HepG2 (cell line): ENCODE measurements around the gene DAZAP1. TPM values are rescaled to one million over a fixed set of nuclear protein-coding genes. Genes with fewer than 3 reads are reported as not detected.
A peak's percentile ranks its signal among the peaks of the same experiment; 100 is the strongest.

Experiments
- AGO1 ChIP-seq: fragments of 200-400 bp; formaldehyde crosslinking; IDR thresholded peaks from 2 replicates; pipeline ENCODE4 v1.6.1; 2017; ENCODE audit warnings: mild to moderate bottlenecking, low read depth, low read length, moderate library complexity; ENCODE audit not compliant: poor library complexity, severe bottlenecking
- GTF2F1 ChIP-seq: fragments of 150-350 bp; IDR thresholded peaks from 2 replicates; pipeline ENCODE4 v1.6.1; 2014; ENCODE audit warnings: low read length
- ISL2 ChIP-seq: sonication (generic); formaldehyde crosslinking; IDR thresholded peaks from 2 replicates; pipeline ENCODE4 v1.5.0; 2020; ENCODE audit warnings: missing genetic modification reagents
- KDM3A ChIP-seq: IDR thresholded peaks from 2 replicates; pipeline ENCODE4 v1.6.1; 2018; ENCODE audit warnings: low read depth, missing compliant biosample characterization
- KLF13 ChIP-seq: sonication (generic); formaldehyde crosslinking; IDR thresholded peaks from 2 replicates; pipeline ENCODE4 v1.4.0; 2020; ENCODE audit warnings: mild to moderate bottlenecking, missing genetic modification reagents
- NFRKB ChIP-seq: fragments of 450-650 bp; IDR thresholded peaks from 2 replicates; pipeline ENCODE4 v1.6.1; 2017
- NR2F6 ChIP-seq, 2 experiments: IDR thresholded peaks; 2 replicates each; pipeline ENCODE4 v1.6.1; 2016; ENCODE audit warnings: antibody characterized with exemption in 1 of 2, mild to moderate bottlenecking in 1 of 2
- PRMT3 ChIP-seq: sonication (generic); formaldehyde crosslinking; IDR thresholded peaks from 2 replicates; pipeline ENCODE4 v1.8.1; 2022; ENCODE audit warnings: low read depth, mild to moderate bottlenecking, moderate library complexity, missing genetic modification reagents, borderline replicate concordance
- PTBP1 ChIP-seq: fragments of 200-400 bp; formaldehyde crosslinking; IDR thresholded peaks from 2 replicates; pipeline ENCODE4 v1.6.1; 2018; ENCODE audit warnings: low read length, low read depth; ENCODE audit not compliant: poor library complexity, severe bottlenecking
- SRF ChIP-seq: IDR thresholded peaks from 2 replicates; pipeline ENCODE4 v1.6.1; 2011; ENCODE audit warnings: mild to moderate bottlenecking, low read depth, low read length, moderate library complexity
- TGIF2 ChIP-seq: IDR thresholded peaks from 2 replicates; pipeline ENCODE4 v1.6.1; 2016; ENCODE audit warnings: control low read depth, missing compliant biosample characterization
- ZMYM4 ChIP-seq: sonication (generic); formaldehyde crosslinking; IDR thresholded peaks from 2 replicates; pipeline ENCODE4 v1.8.1; 2023; ENCODE audit warnings: mild to moderate bottlenecking, missing genetic modification reagents
- ZNF552 ChIP-seq: sonication (generic); formaldehyde crosslinking; IDR thresholded peaks from 2 replicates; pipeline ENCODE4 v1.9.0; 2022; ENCODE audit warnings: missing genetic modification reagents, mild to moderate bottlenecking, borderline replicate concordance
- ZSCAN31 ChIP-seq: sonication (generic); formaldehyde crosslinking; IDR thresholded peaks from 2 replicates; pipeline ENCODE4 v1.5.0; 2020; ENCODE audit warnings: low read depth, mild to moderate bottlenecking, missing genetic modification reagents
- polyA plus RNA-seq, 8 experiments: library from polyadenylated mRNA; depleted of rRNA in 3 of 8; stranded (reverse) in 7 of 8; unstranded in 1 of 8; fragments of >200 nt; fragmentation: Illumina TruSeq in 4 of 8; extraction: Trizol in 4 of 8; gene quantifications; 2 replicates each; pipeline versions ENCODE4 v1.2.1 to v1.2.3, GENCODE V29; 2011 to 2016; ENCODE audit warnings: low read depth in 4 of 8, missing spikeins in 1 of 8, mixed read lengths in 1 of 8; ENCODE audit not compliant: insufficient read depth in 1 of 8
- total RNA-seq, 5 experiments: library from RNA; depleted of rRNA; stranded (reverse); fragments of >200 nt; fragmentation: Illumina TruSeq; extraction: Trizol; gene quantifications; 2 replicates each; pipeline ENCODE4 v1.2.3, GENCODE V29; 2016; ENCODE audit warnings: low read depth in 1 of 5
- TF ChIP-seq, protein P1 (sequence below): sonication (generic); formaldehyde crosslinking; IDR thresholded peaks from 2 replicates; pipeline ENCODE4 v1.4.0; 2020; ENCODE audit warnings: missing genetic modification reagents
- TF ChIP-seq, protein P2 (sequence below): IDR thresholded peaks from 2 replicates; pipeline ENCODE4 v1.6.1; 2012; ENCODE audit warnings: inconsistent platforms
- TF ChIP-seq, protein P3 (sequence below): IDR thresholded peaks from 2 replicates; pipeline ENCODE4 v1.6.1; 2016; ENCODE audit warnings: control low read depth
- TF ChIP-seq, protein P4 (sequence below): sonication (generic); formaldehyde crosslinking; IDR thresholded peaks from 2 replicates; pipeline ENCODE4 v1.4.0; 2020; ENCODE audit warnings: missing genetic modification reagents
- TF ChIP-seq, protein P5 (sequence below): sonication (generic); formaldehyde crosslinking; IDR thresholded peaks from 2 replicates; pipeline ENCODE4 v1.4.0; 2020; ENCODE audit warnings: missing genetic modification reagents

DAZAP1 gene
- total and polyA plus RNA-seq, 2 of the 13 experiments (the other 11 are each of a cell fraction or from before 2014, with no cell fraction given), result 63.3 to 79.2 TPM

DNA sequence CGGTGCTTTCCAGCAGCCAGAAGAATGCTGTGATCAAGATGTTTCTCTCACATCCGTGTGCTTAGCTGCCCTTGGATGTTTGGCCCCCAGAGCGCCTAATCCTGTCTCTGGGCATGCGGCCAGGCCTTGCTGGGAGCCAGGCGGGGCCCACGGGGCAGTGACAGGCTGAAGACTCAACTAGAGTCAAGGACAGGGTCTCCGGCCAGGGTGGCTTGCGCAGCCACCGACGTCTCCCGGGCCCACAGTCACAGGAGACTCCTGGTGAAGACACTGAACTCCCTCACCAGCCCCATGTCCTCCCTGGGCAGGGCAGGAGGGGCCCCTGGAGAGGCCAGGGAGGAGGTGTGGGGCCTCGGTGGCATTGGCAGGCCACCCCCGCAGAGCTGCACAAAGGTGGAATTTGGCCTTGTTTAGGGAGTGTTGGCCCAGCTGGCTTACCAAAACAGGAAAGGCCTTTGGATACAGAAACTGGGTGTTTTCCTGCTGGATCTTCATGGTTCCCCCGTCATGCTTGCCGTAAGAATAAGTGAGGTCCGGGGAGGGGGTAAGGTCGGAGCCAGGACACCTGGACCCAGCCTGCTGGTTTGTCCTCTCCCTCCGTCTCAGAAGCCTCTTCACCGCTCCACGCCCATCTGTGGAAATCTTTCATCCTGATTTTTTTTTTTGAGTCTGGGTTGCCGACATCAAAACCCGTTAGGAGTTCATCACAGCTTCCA is 33.7 kb upstream of the DAZAP1 start (continued):
- TF ChIP-seq, protein P1, sequence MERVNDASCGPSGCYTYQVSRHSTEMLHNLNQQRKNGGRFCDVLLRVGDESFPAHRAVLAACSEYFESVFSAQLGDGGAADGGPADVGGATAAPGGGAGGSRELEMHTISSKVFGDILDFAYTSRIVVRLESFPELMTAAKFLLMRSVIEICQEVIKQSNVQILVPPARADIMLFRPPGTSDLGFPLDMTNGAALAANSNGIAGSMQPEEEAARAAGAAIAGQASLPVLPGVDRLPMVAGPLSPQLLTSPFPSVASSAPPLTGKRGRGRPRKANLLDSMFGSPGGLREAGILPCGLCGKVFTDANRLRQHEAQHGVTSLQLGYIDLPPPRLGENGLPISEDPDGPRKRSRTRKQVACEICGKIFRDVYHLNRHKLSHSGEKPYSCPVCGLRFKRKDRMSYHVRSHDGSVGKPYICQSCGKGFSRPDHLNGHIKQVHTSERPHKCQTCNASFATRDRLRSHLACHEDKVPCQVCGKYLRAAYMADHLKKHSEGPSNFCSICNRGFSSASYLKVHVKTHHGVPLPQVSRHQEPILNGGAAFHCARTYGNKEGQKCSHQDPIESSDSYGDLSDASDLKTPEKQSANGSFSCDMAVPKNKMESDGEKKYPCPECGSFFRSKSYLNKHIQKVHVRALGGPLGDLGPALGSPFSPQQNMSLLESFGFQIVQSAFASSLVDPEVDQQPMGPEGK, result peak; percentile 94
- no peak for TF ChIP-seq ZNF552
- TF ChIP-seq ISL2 (CRISPR knock-in tag), result peak; percentile 84
- peak; percentile 58; the same call in 1 of the 2 replicates for TF ChIP-seq NR2F6 (IDR thresholded peaks at IDR 0.05)
- peak; percentile 81 for TF ChIP-seq NR2F6 (CRISPR knock-in tag; IDR thresholded peaks at IDR 0.05)
- no peak for TF ChIP-seq NFRKB
- peak; percentile 71; the same call in 1 of the 2 replicates for TF ChIP-seq SRF
- no peak for TF ChIP-seq AGO1
- 0 out of 2 replicates have a peak, but pooled peaks have one; percentile 1 for TF ChIP-seq ZSCAN31 (CRISPR knock-in tag)
- TF ChIP-seq, protein P2, sequence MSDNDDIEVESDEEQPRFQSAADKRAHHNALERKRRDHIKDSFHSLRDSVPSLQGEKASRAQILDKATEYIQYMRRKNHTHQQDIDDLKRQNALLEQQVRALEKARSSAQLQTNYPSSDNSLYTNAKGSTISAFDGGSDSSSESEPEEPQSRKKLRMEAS, result peak; percentile 95
- TF ChIP-seq TGIF2 (CRISPR knock-in tag), result peak; percentile 89; the same call in 1 of the 2 replicates
- TF ChIP-seq, protein P3, sequence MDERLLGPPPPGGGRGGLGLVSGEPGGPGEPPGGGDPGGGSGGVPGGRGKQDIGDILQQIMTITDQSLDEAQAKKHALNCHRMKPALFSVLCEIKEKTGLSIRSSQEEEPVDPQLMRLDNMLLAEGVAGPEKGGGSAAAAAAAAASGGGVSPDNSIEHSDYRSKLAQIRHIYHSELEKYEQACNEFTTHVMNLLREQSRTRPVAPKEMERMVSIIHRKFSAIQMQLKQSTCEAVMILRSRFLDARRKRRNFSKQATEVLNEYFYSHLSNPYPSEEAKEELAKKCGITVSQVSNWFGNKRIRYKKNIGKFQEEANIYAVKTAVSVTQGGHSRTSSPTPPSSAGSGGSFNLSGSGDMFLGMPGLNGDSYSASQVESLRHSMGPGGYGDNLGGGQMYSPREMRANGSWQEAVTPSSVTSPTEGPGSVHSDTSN (CRISPR knock-in tag), result no peak
- TF ChIP-seq GTF2F1, result no peak
- no peak for TF ChIP-seq PRMT3
- TF ChIP-seq KDM3A (CRISPR knock-in tag), result peak; percentile 71; the same call in 1 of the 2 replicates
- no peak for TF ChIP-seq PTBP1
- TF ChIP-seq, protein P4, sequence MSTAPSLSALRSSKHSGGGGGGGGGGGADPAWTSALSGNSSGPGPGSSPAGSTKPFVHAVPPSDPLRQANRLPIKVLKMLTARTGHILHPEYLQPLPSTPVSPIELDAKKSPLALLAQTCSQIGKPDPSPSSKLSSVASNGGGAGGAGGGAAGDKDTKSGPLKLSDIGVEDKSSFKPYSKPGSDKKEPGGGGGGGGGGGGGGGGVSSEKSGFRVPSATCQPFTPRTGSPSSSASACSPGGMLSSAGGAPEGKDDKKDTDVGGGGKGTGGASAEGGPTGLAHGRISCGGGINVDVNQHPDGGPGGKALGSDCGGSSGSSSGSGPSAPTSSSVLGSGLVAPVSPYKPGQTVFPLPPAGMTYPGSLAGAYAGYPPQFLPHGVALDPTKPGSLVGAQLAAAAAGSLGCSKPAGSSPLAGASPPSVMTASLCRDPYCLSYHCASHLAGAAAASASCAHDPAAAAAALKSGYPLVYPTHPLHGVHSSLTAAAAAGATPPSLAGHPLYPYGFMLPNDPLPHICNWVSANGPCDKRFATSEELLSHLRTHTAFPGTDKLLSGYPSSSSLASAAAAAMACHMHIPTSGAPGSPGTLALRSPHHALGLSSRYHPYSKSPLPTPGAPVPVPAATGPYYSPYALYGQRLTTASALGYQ (CRISPR knock-in tag), result peak; percentile 90; the same call in 1 of the 2 replicates
- TF ChIP-seq, protein P5, sequence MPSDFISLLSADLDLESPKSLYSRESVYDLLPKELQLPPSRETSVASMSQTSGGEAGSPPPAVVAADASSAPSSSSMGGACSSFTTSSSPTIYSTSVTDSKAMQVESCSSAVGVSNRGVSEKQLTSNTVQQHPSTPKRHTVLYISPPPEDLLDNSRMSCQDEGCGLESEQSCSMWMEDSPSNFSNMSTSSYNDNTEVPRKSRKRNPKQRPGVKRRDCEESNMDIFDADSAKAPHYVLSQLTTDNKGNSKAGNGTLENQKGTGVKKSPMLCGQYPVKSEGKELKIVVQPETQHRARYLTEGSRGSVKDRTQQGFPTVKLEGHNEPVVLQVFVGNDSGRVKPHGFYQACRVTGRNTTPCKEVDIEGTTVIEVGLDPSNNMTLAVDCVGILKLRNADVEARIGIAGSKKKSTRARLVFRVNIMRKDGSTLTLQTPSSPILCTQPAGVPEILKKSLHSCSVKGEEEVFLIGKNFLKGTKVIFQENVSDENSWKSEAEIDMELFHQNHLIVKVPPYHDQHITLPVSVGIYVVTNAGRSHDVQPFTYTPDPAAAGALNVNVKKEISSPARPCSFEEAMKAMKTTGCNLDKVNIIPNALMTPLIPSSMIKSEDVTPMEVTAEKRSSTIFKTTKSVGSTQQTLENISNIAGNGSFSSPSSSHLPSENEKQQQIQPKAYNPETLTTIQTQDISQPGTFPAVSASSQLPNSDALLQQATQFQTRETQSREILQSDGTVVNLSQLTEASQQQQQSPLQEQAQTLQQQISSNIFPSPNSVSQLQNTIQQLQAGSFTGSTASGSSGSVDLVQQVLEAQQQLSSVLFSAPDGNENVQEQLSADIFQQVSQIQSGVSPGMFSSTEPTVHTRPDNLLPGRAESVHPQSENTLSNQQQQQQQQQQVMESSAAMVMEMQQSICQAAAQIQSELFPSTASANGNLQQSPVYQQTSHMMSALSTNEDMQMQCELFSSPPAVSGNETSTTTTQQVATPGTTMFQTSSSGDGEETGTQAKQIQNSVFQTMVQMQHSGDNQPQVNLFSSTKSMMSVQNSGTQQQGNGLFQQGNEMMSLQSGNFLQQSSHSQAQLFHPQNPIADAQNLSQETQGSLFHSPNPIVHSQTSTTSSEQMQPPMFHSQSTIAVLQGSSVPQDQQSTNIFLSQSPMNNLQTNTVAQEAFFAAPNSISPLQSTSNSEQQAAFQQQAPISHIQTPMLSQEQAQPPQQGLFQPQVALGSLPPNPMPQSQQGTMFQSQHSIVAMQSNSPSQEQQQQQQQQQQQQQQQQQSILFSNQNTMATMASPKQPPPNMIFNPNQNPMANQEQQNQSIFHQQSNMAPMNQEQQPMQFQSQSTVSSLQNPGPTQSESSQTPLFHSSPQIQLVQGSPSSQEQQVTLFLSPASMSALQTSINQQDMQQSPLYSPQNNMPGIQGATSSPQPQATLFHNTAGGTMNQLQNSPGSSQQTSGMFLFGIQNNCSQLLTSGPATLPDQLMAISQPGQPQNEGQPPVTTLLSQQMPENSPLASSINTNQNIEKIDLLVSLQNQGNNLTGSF (CRISPR knock-in tag), result no peak; the same call in 1 of the 2 replicates
- TF ChIP-seq ZMYM4, result 0 out of 2 replicates have a peak, but pooled peaks have one; percentile 22
- TF ChIP-seq KLF13 (CRISPR knock-in tag), result no peak
